ENCODE results near the gene SNX25.

SNX25 gene

DNA sequence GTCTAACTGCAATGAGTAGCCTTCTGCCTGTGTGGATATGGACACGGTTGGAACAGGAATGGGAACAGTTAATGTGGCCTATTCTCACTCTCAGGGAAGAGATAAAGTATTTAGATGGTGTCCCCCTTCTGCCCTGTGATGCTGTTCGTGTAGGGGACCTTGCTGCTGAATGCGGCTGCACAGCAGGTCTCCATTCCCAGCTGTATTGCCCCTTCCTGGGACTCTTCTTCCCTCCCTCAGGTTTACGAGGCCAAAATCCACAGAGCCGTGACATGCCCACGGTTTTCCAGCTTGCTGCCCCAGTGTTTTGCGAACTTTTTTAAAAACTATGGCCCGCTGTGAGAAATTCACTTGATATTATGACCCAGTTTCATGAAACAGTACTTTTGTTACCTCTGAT is 50.3 kb downstream of the SNX25 start:
- no peak for DNase-seq (ENCODE audit: low read depth, low spot score)

- DNase-seq (ENCODE audit: low read depth, low spot score) = no peak
Observed at GRCh38 chr4:185261946-185262345, 52.5 kb downstream of the SNX25 start.

DNA sequence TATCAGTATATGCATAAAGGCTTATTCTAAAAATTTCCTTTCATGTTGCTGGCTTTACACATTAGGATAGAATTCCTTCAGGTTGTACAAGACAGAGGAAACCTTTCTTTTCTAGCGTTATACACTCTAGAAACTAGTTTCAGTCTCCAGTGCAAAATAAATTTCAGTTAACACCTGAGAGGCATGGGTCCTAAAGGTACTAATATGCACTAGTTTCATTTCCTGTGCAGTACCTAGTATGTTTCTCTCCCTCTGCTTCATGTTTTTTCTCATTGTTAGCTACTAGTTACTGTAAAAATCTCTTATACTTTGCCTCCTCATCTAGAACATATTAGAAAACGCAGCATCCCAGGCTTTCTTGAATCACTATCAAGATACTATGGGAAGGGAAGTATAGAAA is 54.0 kb downstream of the SNX25 start:
- no peak for DNase-seq (ENCODE audit: low read depth, low spot score)

GRCh38 chr4:185265942-185266341 is 56.5 kb downstream of the SNX25 start:
- no peak for DNase-seq (ENCODE audit: low read depth, low spot score)

GRCh38 chr4:185269286-185269685 is 59.9 kb downstream of the SNX25 start:
- DNase-seq (ENCODE audit: low read depth, low spot score) = no peak

GRCh38 chr4:185270037-185270436 is 60.6 kb downstream of the SNX25 start:
- no peak for DNase-seq (ENCODE audit: low read depth, low spot score)

- no peak for DNase-seq (ENCODE audit: low read depth, low spot score)
Observed at GRCh38 chr4:185270885-185271284, 61.5 kb downstream of the SNX25 start.

- no peak for DNase-seq (ENCODE audit: low read depth, low spot score)
Observed at GRCh38 chr4:185272245-185272644, 62.8 kb downstream of the SNX25 start.

GRCh38 chr4:185275501-185275900 is 66.1 kb downstream of the SNX25 start:
- no peak for DNase-seq (ENCODE audit: low read depth, low spot score)

GRCh38 chr4:185276036-185276435 is 66.6 kb downstream of the SNX25 start:
- DNase-seq (ENCODE audit: low read depth, low spot score) = no peak

DNA sequence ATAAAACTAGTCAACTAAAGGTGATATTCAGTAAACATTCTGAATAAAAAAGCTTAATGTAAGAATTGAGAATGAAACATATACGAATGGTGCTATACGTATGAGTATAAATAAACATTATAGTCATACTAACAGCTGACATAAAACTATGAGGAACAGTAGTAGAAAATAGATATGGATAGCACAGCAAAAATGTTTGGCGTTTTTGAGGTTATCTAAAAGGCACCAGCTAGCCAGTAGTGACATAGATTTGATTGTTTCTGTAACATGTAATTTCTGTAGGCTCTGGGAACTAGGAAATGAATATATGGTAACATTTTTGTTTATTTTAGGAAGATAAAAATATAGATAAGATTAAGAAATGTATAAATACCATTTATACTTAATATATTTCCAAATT is 69.3 kb downstream of the SNX25 start:
- DNase-seq (ENCODE audit: low read depth, low spot score) = no peak

- DNase-seq (ENCODE audit: low read depth, low spot score) = no peak
Observed at GRCh38 chr4:185280608-185281007, 71.2 kb downstream of the SNX25 start.

GRCh38 chr4:185282968-185283367 is 73.6 kb downstream of the SNX25 start:
- no peak for DNase-seq (ENCODE audit: low read depth, low spot score)

DNA sequence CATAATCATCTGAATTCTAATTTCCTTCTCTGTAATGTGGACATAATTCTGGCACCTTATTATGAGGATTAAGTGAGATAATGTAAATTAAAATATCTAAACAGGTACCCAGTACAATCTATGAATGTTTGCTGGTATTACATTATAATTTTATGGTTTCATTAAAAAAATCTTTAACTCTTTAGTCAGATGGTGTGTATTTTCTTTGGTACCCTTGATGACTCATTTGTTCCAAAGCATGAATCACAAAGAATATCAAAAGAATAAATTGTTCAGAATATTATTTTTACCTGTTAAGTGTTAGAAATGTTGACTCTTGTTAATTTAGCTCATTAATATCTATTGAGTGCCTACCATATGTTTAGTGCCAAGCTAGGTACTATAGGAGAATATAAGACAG is 74.3 kb downstream of the SNX25 start:
- DNase-seq (ENCODE audit: low read depth, low spot score) = no peak

- DNase-seq (ENCODE audit: low read depth, low spot score) = no peak
Observed at GRCh38 chr4:185285632-185286393, 76.4 kb downstream of the SNX25 start.

GRCh38 chr4:185286571-185286970 is 77.2 kb downstream of the SNX25 start:
- DNase-seq (ENCODE audit: low read depth, low spot score) = no peak

DNA sequence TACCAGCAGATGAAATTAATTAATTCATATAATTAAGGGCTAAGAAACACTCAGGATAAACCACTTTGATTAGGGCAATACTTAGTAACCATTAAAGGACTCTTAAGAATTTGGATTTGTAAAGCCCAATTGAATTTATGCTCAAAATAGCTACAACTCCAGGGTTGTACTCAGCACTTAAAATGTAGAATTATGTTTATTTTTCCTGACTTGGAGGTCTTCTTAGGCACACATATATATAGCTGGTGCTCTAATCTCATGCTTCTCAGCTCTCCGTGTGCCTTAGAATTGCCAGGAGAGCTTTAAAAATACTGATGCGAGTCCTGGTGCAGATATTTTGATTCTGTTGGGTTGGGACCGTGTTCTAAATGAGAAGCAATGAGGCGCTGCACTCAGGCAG is 77.6 kb downstream of the SNX25 start:
- no peak for DNase-seq (ENCODE audit: low read depth, low spot score)

DNA sequence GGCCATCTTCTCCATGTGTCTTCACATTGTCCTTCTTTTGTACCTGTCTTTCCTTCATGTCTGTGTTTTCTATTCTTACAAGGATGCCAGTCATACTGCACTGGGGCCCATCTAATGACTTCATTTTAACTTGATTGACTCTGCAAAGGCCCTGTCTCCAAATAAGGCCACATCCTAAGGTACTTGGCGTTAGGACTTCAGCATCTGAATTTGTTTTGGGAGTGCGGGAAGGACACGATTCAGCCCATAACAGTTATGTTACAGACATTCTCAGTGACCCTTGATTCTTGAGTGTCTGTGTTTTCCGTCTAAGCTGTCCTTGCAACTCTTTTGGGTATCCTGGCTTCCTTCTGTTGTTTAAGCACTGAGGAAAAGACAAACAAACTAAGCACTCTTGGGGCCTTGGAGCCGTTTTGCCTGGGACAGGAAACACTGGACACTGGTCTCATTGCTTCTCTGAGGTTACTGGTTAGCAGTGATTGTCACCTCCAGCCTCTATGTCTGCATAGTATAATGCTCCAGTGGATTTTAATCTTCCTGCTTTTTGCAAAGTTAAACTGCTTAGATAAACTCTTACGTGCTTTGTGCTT is 80.7 kb downstream of the SNX25 start:
- DNase-seq (ENCODE audit: low read depth, low spot score) = no peak

GRCh38 chr4:185290656-185291055 is 81.3 kb downstream of the SNX25 start:
- DNase-seq (ENCODE audit: low read depth, low spot score) = no peak

DNA sequence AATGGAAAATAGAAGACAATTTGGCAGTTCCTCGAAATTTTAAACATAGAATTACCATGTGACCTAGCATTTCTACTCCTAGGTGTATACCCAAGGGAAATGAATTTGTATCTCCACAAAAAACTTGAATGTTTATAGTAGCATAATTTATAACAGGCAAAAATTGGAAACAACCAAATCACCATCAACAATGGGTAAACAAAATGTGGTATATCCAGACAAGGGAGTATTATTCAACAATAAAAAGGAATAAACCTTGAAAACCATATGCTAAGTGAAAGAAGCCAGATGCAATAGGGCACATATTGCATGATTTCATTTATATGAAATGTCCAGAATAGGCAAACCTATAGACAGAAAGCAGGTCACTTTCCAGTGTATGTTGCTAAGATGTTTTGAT is 83.8 kb downstream of the SNX25 start:
- DNase-seq (ENCODE audit: low read depth, low spot score) = no peak

DNA sequence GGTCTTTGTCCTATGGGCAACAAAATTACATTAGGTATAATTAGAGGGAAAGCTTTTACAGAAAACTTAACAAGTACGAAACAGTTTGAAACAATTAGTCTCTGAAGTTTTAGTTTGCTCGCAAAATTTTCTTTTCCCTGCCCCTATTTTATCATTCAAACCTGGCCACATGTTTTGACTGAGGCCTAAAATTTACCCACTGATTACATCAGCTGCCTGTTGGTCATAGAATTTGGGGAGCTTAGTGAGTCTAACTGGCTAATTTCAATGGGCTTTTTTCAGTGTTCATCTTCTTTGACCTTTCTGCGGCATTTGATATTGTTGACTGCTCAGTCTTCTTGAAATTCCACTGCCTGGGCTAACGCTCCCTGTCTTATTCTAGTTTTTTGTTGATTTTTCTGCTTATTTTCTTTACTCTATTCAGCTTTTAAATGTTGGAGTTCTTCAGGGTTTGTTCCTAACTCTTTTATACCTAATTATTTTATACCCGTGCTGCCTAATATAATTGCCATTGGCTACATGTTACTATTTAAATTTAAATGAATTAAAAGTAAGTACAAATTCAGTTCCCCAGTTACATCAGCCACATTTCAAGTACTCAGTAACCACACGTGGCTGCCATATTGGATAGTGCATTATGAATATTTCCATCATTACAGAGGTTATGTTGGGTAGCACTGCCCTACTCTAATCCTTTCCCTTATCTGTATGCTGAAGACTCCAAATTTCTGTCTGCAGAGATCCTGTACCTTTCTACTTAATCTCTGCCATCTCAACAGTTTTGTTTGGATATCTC is 87.5 kb downstream of the SNX25 start:
- DNase-seq (ENCODE audit: low read depth, low spot score) = no peak

DNA sequence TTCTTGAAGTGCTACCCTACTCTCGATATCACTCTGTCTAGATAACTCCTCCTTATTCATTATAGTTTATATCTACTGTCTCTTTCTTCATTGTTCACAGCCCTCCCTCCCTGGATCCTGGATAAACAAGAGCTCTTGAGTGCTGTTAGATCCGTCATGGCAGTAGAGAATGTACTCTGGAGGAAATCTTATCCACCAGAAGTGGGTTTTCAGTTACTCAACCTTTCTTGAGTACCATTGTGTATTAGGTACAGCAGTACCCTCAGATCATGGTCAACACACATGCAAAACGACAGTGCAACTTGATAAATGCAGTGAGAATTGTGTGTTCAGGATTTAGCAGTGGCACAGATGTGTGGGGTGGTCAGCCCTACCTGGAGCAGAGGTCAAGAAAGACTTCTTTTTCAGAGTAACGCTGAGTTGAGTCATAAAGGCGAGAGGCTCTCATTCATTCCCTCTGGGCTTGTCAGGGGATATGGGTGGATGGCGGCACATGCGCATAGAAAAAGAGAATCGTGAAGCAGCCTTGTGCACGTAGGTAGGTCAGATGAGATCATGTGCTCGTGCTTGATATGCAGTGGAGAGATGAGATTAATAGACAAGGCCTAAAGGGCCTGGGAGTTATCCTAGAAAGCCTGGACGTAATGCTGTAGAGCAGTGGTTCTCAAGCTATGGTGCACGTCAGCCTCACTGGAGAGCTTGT is 89.5 kb downstream of the SNX25 start:
- no peak for DNase-seq (ENCODE audit: low read depth, low spot score)
